Epidermal melanocyte (primary cell): ENCODE data around the gene MACROD2.

Experiments
- DNase-seq: peaks from one replicate; pipeline ENCODE4 v3.0.0; 2011; ENCODE audit warnings: low spot score; ENCODE audit not compliant: insufficient read length

Gene MACROD2

DNA sequence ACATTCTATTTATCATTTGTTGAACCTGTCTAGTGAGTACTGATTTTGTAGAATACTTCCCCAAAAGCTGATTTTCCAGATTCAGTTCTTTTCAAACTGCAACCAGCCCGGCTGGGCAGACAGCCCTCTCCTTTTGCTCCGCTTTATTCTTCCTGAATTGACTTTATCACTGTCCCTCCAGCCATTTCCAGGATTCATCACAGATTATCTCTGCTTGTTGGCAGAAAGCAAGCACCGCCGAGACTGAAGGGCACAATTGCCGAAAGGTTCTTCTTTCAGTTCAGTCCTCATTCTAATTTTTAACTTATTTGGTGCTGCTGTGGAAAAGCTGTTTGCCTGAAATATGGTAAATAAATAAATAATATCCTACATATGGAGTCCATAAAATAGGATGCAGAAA, 711.2 kb downstream of the MACROD2 start:
- DNase-seq, result no peak

DNA sequence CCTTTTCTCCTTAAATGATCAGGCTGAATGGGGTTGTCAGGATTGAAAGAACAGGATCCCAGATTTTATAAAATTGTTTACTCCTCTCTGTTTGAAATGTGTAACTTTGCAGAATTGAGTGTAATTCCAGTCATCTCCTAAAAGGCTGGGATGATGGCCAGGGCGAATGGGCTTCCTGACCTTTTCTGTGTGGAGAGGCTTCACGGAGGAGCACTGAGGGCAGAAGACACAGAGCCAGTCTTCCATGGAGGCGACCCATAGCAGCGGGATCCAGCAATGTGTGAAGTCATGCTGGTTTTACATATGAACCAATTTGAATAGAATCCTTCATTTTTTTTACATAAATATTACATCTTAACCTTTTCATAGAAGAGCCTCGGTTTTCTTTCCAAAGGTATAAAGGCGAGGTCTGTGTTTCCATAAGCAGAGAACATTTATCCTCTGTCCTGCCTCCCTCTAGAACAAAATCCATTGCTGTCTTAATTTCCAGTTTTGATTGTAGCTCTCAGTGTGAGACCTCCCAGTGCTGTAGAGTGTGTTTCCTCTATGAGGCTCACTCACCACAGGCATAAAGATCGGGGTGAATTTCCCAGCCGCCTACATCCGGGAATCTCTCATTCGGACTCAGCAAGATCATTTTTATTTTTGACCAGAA, 711.8 kb downstream of the MACROD2 start:
- no peak for DNase-seq

DNA sequence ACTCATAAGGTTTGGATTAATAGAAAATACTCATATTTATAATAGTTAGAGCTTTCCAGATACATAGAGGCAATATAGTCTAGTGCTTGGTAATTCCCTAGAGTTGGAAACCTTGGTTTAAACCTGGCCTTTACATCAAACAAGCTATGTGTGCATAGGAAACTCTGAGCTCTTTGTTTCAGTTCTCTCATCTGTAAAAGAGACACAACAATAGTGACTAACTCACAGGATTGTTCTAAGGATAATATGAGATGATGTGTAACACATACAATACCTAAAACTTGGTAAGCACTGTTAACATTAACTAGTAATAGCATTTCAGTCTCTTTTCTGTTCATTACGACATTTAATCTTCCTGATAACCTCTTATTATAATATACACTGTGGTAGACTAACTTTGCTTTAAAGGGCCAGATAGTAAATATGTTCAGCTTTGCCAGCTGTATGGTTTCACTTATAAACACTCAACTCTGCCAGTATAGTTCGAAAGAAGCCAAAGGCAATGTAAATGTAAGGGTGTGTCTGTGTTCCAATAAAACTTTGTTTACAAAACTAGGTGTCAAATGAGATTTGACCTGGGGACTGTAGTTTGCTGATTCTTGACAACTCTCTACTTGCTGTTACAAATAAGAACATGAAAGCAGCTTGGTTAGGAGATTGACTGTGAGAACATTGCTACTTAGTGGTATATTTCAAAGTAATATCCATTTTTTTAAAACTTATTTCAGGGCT, 712.7 kb downstream of the MACROD2 start:
- DNase-seq, result no peak

DNA sequence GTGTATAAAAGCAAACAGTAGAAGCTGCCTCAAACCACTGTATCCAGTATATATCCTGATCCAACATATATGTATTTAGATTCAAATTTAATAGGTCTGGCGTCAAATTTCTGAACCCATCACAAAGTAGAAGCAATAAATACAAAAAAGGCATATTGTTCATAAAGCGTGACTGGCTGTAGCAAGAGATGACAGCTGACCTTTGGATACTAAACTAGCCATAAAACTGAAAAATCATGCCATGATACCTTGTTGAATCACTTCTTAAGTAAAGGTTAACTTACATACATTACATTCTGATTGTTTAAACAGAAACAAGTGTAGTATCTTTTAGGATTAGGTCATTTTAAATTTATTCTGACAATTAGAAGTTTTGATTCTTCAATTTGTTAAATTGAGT, 714.1 kb downstream of the MACROD2 start:
- no peak for DNase-seq

DNA sequence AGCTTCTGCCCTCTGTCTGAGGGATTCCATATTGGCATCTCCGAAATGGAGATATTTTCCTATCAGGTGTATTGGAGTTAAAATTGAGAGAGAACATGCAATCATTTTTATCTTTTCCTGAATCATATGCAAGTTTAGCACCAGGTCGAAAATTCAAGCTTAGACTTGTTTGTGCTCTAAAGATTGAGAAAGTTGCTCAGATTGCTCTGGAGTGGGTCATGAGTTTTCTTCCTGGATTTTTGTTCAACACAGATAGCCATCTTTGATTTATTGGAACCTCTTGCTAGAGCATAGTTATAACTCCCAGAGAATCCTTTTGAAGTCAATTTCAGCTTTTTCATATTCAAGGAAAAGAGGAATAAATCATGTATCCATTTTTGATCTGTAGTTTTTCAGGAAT, 715.6 kb downstream of the MACROD2 start:
- DNase-seq, result no peak

GRCh38 chr20:14711652-14712051, 716.3 kb downstream of the MACROD2 start:
- no peak for DNase-seq

- DNase-seq, result no peak
These were observed 717.0 kb downstream of the MACROD2 start for GRCh38 chr20:14712302-14712739.

DNA sequence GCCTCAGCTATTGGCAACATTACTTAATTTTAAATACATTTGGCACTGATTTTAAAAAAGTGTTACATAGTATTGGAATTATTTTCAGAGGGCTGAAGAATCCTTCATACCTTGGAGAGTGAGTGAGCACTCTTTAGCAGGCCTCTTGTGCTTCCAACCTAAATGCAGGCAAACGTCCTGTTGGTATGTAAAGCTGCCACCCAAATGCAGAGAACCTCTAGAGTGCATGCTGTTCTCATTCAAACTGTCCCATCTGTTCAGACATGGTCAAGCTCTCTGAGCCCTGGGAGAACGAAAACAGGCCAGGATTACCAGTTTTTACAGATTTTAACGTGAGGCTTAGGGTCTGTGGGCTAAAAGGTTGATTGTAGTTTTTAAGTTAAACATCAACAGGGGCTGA, 720.1 kb downstream of the MACROD2 start:
- no peak for DNase-seq

DNA sequence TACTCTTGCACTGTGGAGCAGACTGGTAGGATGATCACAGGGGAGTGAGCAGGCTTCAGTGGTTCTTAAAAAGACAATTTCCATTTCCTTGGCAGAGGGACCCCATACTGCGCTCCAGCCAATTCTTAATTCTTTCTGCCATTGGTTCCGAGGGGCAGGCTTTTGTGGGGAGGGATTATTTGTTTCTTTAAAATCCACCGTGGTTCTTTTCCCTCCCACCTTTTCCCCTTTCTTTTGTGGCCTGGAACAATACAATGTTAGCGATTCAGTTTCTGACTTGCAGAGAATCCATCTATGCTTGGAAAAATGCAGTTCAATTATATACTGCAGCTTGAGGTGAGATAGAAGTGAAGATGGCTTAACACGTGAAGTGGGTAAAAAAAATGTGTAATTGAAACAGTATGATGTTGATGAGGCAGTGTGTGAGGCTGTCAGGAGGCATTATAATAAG, 721.1 kb downstream of the MACROD2 start:
- no peak for DNase-seq

DNA sequence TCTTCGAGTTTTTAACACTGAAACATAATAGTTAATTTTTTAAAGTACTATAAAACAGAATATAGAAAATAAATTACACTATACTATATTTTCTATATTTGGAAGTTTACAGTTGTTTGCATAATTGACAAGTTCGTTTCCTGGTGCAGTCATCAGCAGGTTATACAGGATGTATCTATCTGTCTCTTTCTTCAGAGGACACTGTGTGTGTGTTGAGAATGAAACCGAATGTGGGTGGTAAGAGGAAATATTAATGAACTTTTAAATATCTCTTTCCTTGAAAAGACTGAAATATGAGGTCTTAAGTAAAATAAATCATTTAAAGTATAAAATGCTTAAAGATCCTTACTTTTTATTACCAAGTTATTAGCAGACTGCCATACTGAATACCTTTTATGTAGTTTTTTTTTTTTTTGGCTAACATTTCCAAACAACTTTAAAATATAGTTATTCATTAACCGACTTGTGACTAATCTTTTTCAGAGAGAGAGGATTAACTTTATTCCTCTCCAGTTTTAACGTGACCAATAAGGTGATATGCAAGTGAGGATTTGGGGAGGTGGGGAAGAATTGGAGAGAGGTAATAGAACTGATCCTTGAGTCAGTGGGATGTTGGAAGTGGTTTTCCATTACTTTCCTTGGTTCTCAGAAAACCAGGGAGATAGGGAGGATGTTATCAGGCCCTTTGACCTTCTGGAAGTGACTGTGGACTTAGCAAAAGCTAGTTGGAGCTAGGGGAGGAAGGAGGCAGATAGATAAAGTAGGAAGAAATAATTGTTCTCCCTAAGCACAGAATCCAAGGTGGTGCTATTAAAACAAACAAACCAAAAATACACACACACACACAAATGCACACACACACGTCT, 722.1 kb downstream of the MACROD2 start:
- DNase-seq, result no peak

GRCh38 chr20:14720251-14720650, 724.9 kb downstream of the MACROD2 start:
- no peak for DNase-seq

- no peak for DNase-seq
These were observed 726.7 kb downstream of the MACROD2 start for GRCh38 chr20:14721926-14722452.

DNA sequence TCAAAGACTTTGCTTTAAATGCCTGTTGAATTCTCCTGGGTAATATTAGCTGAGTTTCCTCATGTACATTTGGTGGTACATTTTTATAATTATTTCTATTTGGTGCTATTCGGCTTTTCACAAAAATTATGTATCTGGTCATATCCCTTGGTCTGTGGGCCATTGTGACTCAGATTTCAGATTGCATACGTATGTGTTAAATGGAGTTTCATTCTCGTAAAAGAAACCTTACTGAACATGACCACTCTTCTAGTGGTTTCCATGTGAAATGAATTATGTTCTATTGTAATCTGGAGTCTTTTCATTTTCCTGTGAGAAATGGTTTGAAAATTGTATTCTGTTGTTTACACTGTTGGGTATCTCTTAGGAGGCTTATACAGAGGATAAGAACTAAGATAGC, 728.3 kb downstream of the MACROD2 start:
- no peak for DNase-seq

- no peak for DNase-seq
These were observed 728.7 kb downstream of the MACROD2 start for GRCh38 chr20:14724036-14724435.

DNA sequence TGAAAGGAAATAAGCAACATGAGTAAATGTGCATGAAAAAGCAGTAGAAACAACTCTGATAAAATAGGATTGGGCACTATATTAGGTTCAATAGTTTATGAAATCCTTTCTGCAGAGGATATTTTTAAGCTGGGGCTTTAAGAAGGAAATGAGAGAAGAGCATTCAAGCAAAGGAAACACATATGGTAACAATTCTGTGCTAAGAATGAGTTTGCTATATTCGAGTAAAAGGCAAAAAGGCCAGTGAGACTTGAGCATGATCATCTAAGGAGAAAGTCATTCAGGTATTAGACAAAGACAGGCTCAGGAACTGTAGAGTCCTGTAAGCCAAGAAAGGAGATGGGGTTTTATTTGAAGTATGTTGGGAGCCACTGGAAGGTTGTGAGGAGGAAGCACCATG, 729.2 kb downstream of the MACROD2 start:
- no peak for DNase-seq

DNA sequence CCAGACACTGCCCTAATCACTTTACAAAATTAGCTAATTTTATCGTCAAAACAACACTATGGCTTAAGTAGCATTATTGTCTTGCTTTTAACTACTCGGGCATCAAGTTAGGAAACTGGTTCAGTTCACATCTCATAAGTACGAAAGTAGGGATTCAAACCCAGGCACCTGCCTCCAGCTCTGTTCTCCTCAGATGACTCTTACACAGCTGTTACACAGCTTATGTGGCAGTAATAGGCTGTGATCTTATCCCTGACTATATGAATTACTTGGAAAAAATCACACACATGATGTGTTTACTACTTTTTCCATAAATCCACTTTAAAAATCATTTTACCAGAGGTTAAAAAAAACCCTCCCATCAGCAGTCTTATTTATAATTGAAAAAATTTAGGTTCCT, 731.3 kb downstream of the MACROD2 start:
- DNase-seq, result no peak

- DNase-seq, result no peak
These were observed 732.3 kb downstream of the MACROD2 start for GRCh38 chr20:14727485-14728150.

DNA sequence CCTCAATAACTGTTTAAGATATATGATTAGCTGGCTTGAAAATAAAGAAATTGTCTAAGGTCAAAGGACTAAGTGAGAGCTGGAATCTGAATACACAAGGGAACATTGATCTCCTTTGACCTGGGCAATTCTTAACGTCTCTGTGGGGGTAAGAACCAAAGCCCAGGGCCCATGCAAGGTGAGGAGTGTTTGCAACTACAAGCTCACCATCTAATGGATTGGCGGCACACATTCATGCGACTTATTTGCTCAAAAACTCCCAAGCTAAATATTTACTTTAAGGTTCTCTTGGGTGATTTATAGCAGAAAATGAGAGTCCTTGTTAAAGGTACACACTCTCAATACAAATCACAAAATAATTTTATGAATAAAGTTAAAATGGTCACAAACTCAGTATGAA, 734.1 kb downstream of the MACROD2 start:
- no peak for DNase-seq

DNA sequence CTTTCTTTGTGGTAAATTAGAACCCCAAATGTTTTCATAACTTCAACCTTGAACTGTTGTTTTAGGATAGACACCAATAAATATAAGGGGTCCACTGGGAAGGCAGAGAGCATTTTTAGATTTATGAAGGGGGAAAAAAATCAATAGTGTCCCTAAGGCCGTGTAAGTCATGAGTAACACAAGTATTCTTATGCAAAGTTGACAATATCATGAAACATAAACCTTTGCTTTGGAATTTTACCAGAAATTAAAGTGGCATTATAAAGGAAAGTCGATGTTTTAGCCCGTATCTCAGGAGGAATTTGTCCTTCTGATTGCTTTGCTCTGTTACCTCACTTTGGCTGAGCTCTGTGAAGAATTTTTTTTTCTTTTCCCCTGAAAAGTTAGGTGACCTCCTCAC, 737.0 kb downstream of the MACROD2 start:
- no peak for DNase-seq

GRCh38 chr20:14732996-14733395, 737.7 kb downstream of the MACROD2 start:
- no peak for DNase-seq

DNA sequence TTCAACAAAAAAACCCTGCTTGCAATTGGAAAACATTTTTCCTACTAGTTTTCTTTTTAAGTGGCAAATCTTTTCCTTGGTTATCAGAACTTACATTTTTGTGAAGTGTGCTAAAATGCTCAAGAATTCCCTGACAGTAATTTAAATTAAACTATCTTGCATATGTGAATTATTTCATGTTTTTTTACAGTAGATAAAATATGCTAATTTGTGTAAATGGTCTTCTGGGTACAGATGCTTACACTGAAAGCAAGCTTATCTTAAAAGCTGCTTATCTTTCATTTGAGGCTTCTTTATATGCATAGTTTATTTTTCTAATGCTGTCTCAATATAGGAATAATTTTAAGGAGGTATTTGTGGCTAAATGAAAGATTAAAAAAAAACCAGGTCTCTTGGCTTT, 745.1 kb downstream of the MACROD2 start:
- no peak for DNase-seq
